Pancreas (tissue), 10 donors: Measurements from ENCODE around the gene GPNMB. TPM values are rescaled to one million over a fixed set of nuclear protein-coding genes. Genes with fewer than 3 reads are reported as not detected.

Source experiments
- ATAC-seq, 4 donors: fragments of 200-7000 bp; cut with Tn5 transposase; one replicate each; pipeline versions ENCODE4 v1.8.0 to v1.9.1; 2020; ENCODE audit warnings: mild to moderate bottlenecking in 4 of 4, moderate library complexity in 4 of 4
- DNase-seq, 6 donors: peaks; one replicate each; pipeline ENCODE4 v3.0.0-alpha.2; 2020
- FAIRE-seq: peaks from 2 replicates; lab custom pipeline; 2012; peaks lifted over from hg19 to GRCh38; lab: Jason Lieb, UNC
- H3K27ac ChIP-seq, 4 donors: fragments of 200-600 bp; sonication (generic); 1 replicate in 3 of 4; 2 replicates in 1 of 4; pipeline versions ENCODE4 v1.5.0 to v1.8.0; 2020
- H3K27me3 ChIP-seq, 4 donors: fragments of 200-600 bp; one replicate each; pipeline ENCODE4 v1.8.0; 2021
- H3K36me3 ChIP-seq, 3 donors: fragments of 200-600 bp; sonication (generic) in 1 of 3; one replicate each; pipeline versions ENCODE4 v1.5.0 to v1.8.0; 2020 to 2021
- H3K4me1 ChIP-seq, 3 donors: fragments of 200-600 bp; one replicate each; pipeline ENCODE4 v1.8.0; 2021
- H3K4me3 ChIP-seq, 4 donors: fragments of 200-600 bp; sonication (generic) in 2 of 4; one replicate each; pipeline versions ENCODE4 v1.5.0 to v1.8.0; 2020 to 2021
- H3K9me3 ChIP-seq, 4 donors: fragments of 200-600 bp; one replicate each; pipeline ENCODE4 v1.8.0; 2021
- WGBS, 2 donors: extraction: QIAGEN DNeasy Blood & Tissue Kit; methylation state at CpG; one replicate each; pipeline ENCODE4 v1.1.7; 2013; 5-methylcytosine and 5-hydroxymethylcytosine counted together
- intact Hi-C, 3 donors: fragments of 100-400 bp; cut with DNase I; formaldehyde crosslinking; loops; one replicate each; pipeline versions ENCODE4 v1.11.1 to v1.14.2; 2022
- polyA plus RNA-seq, 2 donors: library from polyadenylated mRNA; stranded (reverse); fragments of 200-250 nt; gene quantifications; one replicate each; pipeline ENCODE4 v1.2.3, GENCODE V29; 2013
- total RNA-seq, 6 donors: library from RNA; stranded (reverse); fragmentation: NEBNext Ultra II Directional in 4 of 6; extraction: Animal tissue kit (Norgen Biotek cat#: 25700) in 4 of 6; gene quantifications; one replicate each; pipeline versions ENCODE4 v1.2.1 to v1.2.4, GENCODE V29; 2021 to 2023
- TF ChIP-seq, protein P1 (sequence below), 4 donors: fragments of 200-600 bp; sonication (generic) in 3 of 4; IDR thresholded peaks; one replicate each; pipeline versions ENCODE4 v1.5.0 to v1.8.0; 2021; ENCODE audit warnings: antibody characterized with exemption in 4 of 4
- donor health status: healthy with polysubstance abuse.
- donor health status: DM: no; HTN: no; CAD: no; lungs with moderate emphysema.
- donor health status: DM: no; HTN: no; CAD: no.
- donor health status: control.
- donor health status: control.
- donor health status: Bipolar disorder and iron deficiency.
- donor health status: DM: yes; HTN: yes; CAD: no.
- donor health status: DM: no; HTN: no; CAD: no.
- donor health status: DM: no; HTN: no; CAD: no.
- donor health status: DM: yes; HTN: yes; CAD: no.

GPNMB gene
- total and polyA plus RNA-seq, 8 donors = 1.9 to 104 (median 5.0) TPM

DNA sequence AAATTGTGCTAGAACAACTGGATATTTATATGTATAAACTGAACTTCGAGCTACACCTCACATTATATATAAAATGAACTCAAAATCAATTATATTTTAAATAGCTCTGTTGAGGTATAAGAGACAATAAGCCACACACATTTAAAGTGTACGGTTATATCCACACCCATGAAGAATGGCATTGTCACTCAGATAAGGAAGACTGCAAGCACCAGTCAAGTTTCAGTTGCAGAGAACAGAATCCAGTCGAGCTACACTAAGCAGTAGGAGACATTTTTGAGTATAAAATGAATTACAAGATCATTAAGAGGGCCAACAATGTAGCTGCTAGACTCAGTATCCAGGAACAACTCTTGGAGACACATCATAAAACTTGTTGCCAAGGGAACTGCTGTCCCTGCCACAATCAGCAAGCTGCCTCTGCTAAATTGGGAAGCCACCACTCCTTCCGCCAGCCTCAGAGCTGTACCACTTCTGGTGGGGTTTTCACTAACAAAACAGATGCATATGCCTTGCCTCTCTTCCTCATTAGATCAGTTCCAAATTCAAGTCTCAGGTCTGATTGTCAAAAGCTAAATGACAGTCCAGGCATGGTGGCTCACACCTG is 19.6 kb upstream of the GPNMB start:
- 66 to 77% methylated on average over 4 of the region's 4 CpGs for WGBS, 2 donors
- Histone ChIP-seq H3K4me3 (no peak overlapping the region), H3K36me3 (no peaks in the 10 kb centered on the region), H3K27me3 (no peaks in the 10 kb centered on the region), H3K9me3 (no peaks in the 10 kb centered on the region), H3K27ac (no peak overlapping the region), H3K4me1 (no peaks in the 10 kb centered on the region)
- DNase-seq (no peak), ATAC-seq (no peak), FAIRE-seq (no peak)
- TF ChIP-seq, protein P1, sequence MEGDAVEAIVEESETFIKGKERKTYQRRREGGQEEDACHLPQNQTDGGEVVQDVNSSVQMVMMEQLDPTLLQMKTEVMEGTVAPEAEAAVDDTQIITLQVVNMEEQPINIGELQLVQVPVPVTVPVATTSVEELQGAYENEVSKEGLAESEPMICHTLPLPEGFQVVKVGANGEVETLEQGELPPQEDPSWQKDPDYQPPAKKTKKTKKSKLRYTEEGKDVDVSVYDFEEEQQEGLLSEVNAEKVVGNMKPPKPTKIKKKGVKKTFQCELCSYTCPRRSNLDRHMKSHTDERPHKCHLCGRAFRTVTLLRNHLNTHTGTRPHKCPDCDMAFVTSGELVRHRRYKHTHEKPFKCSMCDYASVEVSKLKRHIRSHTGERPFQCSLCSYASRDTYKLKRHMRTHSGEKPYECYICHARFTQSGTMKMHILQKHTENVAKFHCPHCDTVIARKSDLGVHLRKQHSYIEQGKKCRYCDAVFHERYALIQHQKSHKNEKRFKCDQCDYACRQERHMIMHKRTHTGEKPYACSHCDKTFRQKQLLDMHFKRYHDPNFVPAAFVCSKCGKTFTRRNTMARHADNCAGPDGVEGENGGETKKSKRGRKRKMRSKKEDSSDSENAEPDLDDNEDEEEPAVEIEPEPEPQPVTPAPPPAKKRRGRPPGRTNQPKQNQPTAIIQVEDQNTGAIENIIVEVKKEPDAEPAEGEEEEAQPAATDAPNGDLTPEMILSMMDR (IDR thresholded peaks at IDR 0.05) = no peak
- intact Hi-C loops = no loop called here

GRCh38 chr7:23228412-23228811 is 18.2 kb upstream of the GPNMB start:
- intact Hi-C loops = no loop called here
- ATAC-seq (no peak), FAIRE-seq (no peak), DNase-seq (no peak)
- WGBS, 2 donors = 79 to 88% methylated on average over 2 of the region's 2 CpGs
- no peaks in the 10 kb centered on the region for H3K9me3 ChIP-seq
- H3K27ac ChIP-seq = no peak overlapping the region
- TF ChIP-seq, protein P1 (IDR thresholded peaks at IDR 0.05) = no peak
- H3K36me3 ChIP-seq = no peaks in the 10 kb centered on the region
- H3K4me3 ChIP-seq = no peak overlapping the region
- H3K27me3 ChIP-seq = no peaks in the 10 kb centered on the region
- no peaks in the 10 kb centered on the region for H3K4me1 ChIP-seq

DNA sequence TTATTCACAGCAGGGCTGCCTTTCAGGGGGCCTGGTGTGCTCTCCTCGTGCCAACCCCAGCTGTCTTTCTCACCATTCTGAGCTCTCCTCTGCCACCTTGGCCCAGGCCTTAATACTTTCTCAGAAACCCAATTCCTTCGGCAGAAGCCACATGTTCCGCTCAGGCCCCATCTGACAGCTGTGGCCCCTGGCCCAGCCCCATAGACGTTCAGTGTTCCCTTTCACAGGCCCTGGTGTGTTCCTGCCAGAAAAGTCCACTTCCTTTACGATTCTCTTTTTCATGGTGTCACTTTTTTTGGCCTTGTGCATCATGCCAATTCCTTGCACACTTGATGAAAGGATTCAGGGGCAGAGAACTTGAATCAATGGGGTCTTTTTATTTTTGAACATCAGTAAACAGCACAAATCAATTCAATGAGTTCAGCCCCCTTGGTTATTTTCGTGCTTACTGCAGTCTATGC is 15.9 kb upstream of the GPNMB start:
- H3K27ac ChIP-seq = no peak overlapping the region
- TF ChIP-seq, protein P1 (IDR thresholded peaks at IDR 0.05) = no peak
- H3K36me3 ChIP-seq = no peaks in the 10 kb centered on the region
- no peaks in the 10 kb centered on the region for H3K4me1 ChIP-seq
- FAIRE-seq = no peak
- 68 to 76% methylated on average over 6 of the region's 6 CpGs for WGBS, 2 donors
- no peaks in the 10 kb centered on the region for H3K27me3 ChIP-seq
- intact Hi-C loops = no loop called here
- H3K4me3 ChIP-seq = no peak overlapping the region
- no peaks in the 10 kb centered on the region for H3K9me3 ChIP-seq
- no peak for DNase-seq
- ATAC-seq = no peak

DNA sequence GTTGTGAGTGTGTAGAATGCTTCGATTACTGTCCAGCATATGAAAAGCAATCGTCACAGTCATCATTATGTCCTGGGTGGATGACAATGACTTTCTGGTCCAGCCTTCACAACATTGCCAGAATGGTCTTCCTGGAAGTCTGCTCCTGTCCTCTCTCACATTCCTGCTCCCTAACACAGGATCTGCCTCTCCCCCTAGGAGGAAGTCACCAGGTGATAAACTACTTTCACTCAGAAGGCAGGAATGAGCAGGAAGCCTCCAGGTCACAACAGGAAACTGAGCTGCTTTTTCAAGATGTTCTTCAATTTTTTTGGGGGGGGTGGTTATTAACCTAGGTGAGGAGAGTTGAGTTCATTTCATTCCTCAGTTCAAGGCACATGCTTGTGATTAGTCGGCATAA is 13.6 kb upstream of the GPNMB start:
- Histone ChIP-seq H3K9me3 (no peaks in the 10 kb centered on the region), H3K4me1 (no peaks in the 10 kb centered on the region), H3K36me3 (no peaks in the 10 kb centered on the region), H3K27me3 (no peaks in the 10 kb centered on the region), H3K27ac (no peak overlapping the region), H3K4me3 (no peak overlapping the region)
- intact Hi-C loops = no loop called here
- TF ChIP-seq, protein P1 (IDR thresholded peaks at IDR 0.05) = no peak
- DNase-seq = no peak
- WGBS, 2 donors = 64 to 78% methylated on average over 3 of the region's 3 CpGs
- no peak for ATAC-seq
- FAIRE-seq = no peak

DNA sequence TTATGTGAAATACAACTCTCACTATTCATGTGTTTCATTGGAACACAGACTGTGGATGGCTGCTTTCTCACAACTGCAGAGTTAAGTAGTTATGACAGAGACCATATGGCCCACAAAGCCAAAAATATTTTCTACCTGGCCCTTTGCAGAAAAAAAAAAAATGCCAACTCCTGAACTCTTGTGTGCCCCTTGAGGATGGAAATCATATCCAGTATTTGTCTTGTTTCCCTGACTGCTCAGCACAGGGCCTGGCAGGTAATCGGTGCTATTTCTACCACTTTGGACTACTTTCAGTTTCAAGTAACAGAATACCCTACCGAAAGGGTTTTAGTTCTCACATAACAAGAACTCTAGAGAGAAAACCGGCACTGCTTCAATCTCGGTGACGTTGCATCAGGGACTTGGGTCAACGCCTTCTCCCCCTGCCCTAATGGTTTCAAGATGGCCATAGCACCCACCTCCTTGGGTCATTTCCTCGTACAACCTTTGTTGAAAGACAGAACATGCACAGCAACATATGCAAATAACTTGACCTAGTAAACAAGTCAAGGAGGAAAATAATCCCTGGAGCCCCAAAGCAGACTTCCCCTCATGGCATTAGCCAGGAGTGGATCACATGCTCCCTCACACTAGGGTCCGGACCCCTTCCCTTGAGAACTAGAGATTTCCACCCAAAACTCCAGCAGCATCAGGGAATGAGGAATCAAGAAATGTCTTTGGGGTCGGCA is 11.8 kb upstream of the GPNMB start:
- TF ChIP-seq, protein P1 (IDR thresholded peaks at IDR 0.05) = no peak
- Histone ChIP-seq H3K27ac (no peak overlapping the region), H3K27me3 (no peaks in the 10 kb centered on the region), H3K4me3 (no peak overlapping the region), H3K36me3 (no peaks in the 10 kb centered on the region), H3K4me1 (no peaks in the 10 kb centered on the region), H3K9me3 (no peaks in the 10 kb centered on the region)
- DNase-seq = no peak
- 73 to 83% methylated on average over 9 of the region's 9 CpGs for WGBS, 2 donors
- intact Hi-C loops = no loop called here
- ATAC-seq = no peak
- no peak for FAIRE-seq
